ENCODE measurements around the gene CERK.
"Not testable (repeated sequence)": the region's sequence is repeated elsewhere in the genome, so short reads cannot be mapped to it uniquely, and the experiment has no call there.

CERK gene

DNA sequence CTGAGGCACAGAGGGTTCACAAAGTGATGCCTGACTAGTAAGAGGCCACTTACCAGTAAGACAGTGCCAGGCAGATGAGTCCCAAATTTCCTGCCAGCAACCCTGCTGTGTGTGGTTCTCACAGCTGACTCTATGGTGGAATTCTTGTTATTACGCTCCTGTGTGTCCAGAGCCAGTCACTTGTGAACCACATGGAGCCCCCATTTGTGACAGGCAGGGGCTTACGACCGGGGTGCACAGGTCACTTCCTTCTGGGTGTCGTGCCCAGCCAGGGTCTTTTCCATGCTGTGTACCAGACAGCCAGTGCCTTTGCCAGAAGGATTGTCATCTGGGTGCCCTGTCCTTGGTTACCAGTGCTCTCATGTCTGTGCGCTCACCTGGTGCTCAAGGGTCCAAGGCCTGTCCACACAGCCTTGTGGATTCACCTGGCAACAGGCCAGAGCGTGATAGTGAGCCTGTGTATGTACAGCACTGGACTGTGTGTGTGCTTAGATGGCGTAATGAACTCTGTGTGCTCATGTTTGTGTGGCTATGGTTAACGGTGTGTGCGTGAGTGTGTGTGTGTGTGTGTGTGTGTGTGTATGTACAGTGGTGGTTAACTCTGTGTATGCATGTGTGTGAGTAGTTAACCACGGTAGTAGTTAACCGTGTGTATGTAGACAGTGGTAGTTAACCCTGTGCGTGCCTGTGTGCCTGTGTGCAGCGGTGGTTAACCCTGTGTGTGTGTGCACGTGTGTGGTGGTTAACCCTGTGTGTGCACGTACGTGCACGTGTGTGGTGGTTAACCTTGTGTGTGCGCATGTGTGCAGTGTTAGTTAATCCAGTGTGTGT lies 99.2 kb downstream of the CERK start:
- no peak overlapping the region for H3K4me3 ChIP-seq (ENCODE audit: low read depth, low read length)
- no peak overlapping the region for H3K27ac ChIP-seq
- TF ChIP-seq, protein P1, sequence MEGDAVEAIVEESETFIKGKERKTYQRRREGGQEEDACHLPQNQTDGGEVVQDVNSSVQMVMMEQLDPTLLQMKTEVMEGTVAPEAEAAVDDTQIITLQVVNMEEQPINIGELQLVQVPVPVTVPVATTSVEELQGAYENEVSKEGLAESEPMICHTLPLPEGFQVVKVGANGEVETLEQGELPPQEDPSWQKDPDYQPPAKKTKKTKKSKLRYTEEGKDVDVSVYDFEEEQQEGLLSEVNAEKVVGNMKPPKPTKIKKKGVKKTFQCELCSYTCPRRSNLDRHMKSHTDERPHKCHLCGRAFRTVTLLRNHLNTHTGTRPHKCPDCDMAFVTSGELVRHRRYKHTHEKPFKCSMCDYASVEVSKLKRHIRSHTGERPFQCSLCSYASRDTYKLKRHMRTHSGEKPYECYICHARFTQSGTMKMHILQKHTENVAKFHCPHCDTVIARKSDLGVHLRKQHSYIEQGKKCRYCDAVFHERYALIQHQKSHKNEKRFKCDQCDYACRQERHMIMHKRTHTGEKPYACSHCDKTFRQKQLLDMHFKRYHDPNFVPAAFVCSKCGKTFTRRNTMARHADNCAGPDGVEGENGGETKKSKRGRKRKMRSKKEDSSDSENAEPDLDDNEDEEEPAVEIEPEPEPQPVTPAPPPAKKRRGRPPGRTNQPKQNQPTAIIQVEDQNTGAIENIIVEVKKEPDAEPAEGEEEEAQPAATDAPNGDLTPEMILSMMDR (IDR thresholded peaks at IDR 0.05; ENCODE audit: low read depth, low read length, missing control alignments): no peak
- peak; percentile 16 for DNase-seq
- H3K27me3 ChIP-seq (replicated peaks): no peaks in the 10 kb centered on the region
- H3K36me3 ChIP-seq (replicated peaks): no peaks in the 10 kb centered on the region
- in situ Hi-C loops (cut with HindIII; ENCODE audit: low pct_ligation_motif_present, low sequenced_read_pairs): no loop called here

GRCh38 chr22:46637711-46638600 lies 100.1 kb downstream of the CERK start:
- H3K4me3 ChIP-seq (ENCODE audit: low read depth, low read length): no peak overlapping the region
- H3K27me3 ChIP-seq (replicated peaks): no peaks in the 10 kb centered on the region
- TF ChIP-seq, protein P1 (IDR thresholded peaks at IDR 0.05; ENCODE audit: low read depth, low read length, missing control alignments): no peak
- in situ Hi-C loops (cut with HindIII; ENCODE audit: low pct_ligation_motif_present, low sequenced_read_pairs): no loop called here
- DNase-seq: no peak
- H3K27ac ChIP-seq: no peak overlapping the region
- H3K36me3 ChIP-seq (replicated peaks): no peaks in the 10 kb centered on the region

GRCh38 chr22:46636221-46637002 lies 101.6 kb downstream of the CERK start:
- DNase-seq: no peak
- H3K27me3 ChIP-seq (replicated peaks): no peaks in the 10 kb centered on the region
- in situ Hi-C loops (cut with HindIII; ENCODE audit: low pct_ligation_motif_present, low sequenced_read_pairs): no loop called here

DNA sequence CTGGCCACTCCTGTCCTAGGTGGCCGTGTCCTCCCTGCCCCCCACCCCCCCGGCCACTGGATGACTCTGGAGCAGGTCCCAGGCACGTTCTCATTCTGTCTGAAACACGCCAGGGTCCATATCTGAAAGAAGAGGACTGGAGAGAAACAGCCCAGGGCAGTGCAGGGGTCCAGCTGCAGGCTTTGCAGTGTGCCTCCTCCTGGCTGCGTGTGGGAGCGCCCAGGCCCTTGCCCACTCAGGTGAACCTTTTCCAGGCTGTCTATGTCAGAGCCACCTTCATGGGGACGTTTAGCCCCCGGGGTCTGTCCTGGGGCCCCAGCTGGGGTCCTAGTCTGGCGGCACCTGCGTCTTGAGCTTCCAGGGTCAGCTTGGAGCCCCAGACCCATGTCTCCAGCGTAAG lies 102.3 kb downstream of the CERK start:
- DNase-seq: no peak
- H3K27ac ChIP-seq: no peak overlapping the region
- H3K4me3 ChIP-seq (ENCODE audit: low read depth, low read length): no peak overlapping the region
- H3K36me3 ChIP-seq (replicated peaks): no peaks in the 10 kb centered on the region
- TF ChIP-seq, protein P1 (IDR thresholded peaks at IDR 0.05; ENCODE audit: low read depth, low read length, missing control alignments): peak; percentile 17
- in situ Hi-C loops (cut with HindIII; ENCODE audit: low pct_ligation_motif_present, low sequenced_read_pairs): no loop called here
- no peaks in the 10 kb centered on the region for H3K27me3 ChIP-seq (replicated peaks)

More at GRCh38 chr22:46636221-46637002, 101.6 kb downstream of the CERK start:
- Histone ChIP-seq H3K36me3 (replicated peaks) (no peaks in the 10 kb centered on the region), H3K27ac (no peak overlapping the region), H3K4me3 (ENCODE audit: low read depth, low read length) (no peak overlapping the region)
- TF ChIP-seq, protein P1 (IDR thresholded peaks at IDR 0.05; ENCODE audit: low read depth, low read length, missing control alignments): no peak

DNA sequence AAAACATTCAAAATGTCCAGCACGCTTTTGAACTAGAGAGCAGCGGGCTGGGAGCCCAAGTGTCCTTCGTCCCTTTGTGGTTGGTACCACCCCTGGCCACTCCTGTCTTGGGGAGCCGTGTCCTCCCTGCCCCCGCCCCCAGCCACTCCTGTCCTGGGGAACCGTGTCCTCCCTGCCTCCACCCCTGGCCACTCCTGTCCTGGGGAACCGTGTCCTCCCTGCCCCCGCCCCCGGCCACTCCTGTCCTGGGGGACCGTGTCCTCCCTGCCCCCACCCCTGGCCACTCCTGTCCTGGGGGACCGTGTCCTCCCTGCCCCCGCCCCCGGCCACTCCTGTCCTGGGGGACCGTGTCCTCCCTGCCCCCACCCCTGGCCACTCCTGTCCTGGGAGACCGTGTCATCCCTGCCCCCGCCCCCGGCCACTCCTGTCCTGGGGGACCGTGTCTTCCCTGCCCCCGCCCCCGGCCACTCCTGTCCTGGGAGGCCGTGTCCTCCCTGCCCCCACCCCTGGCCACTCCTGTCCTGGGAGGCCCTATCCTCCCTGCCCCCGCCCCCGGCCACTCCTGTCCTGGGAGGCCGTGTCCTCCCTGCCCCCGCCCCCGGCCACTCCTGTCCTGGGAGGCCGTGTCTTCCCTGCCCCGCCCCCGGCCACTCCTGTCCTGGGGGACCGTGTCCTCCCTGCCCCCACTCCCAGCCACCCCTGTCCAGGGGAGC lies 102.9 kb downstream of the CERK start:
- H3K27ac ChIP-seq; H3K36me3 ChIP-seq (replicated peaks); H3K4me3 ChIP-seq (ENCODE audit: low read depth, low read length); in situ Hi-C loops (cut with HindIII; ENCODE audit: low pct_ligation_motif_present, low sequenced_read_pairs); DNase-seq; H3K27me3 ChIP-seq (replicated peaks): not testable (repeated sequence)
